KMS-11 (cell line): ENCODE data around the gene RASAL2.

Experiments used
- H2AFZ ChIP-seq: fragments of 200-600 bp; sonication (generic); 2 replicates; pipeline ENCODE4 v1.6.1; 2016; ENCODE audit warnings: antibody characterized with exemption, mixed run types, low read depth
- H3K27ac ChIP-seq: fragments of 200-600 bp; sonication (generic); 2 replicates; pipeline ENCODE4 v1.6.1; 2016; ENCODE audit warnings: mild to moderate bottlenecking, mixed run types
- H3K27me3 ChIP-seq: fragments of 200-600 bp; sonication (generic); 2 replicates; pipeline ENCODE4 v1.6.1; 2017; ENCODE audit warnings: mild to moderate bottlenecking, low read depth, mixed run types, moderate library complexity; ENCODE audit not compliant: insufficient read depth
- H3K36me3 ChIP-seq: fragments of 200-600 bp; sonication (generic); 2 replicates; pipeline ENCODE4 v1.6.1; 2017; ENCODE audit warnings: mild to moderate bottlenecking, mixed run types; ENCODE audit not compliant: insufficient read depth
- H3K4me1 ChIP-seq: fragments of 200-600 bp; sonication (generic); 2 replicates; pipeline ENCODE4 v1.6.1; 2016; ENCODE audit warnings: mild to moderate bottlenecking, low read depth, mixed run types; ENCODE audit not compliant: poor library complexity, severe bottlenecking
- H3K4me2 ChIP-seq: fragments of 200-600 bp; sonication (generic); 2 replicates; pipeline ENCODE4 v1.7.0; 2016; ENCODE audit warnings: mild to moderate bottlenecking, mixed run types
- H3K4me3 ChIP-seq: fragments of 200-600 bp; sonication (generic); IDR thresholded peaks from 2 replicates; pipeline ENCODE4 v1.6.1; 2017; ENCODE audit warnings: low read depth, low read length, mixed read lengths; ENCODE audit not compliant: insufficient read depth
- H3K79me2 ChIP-seq: fragments of 200-600 bp; sonication (generic); 2 replicates; pipeline ENCODE4 v1.6.1; 2016; ENCODE audit warnings: low read depth, mixed run types; ENCODE audit not compliant: insufficient read depth
- H3K9ac ChIP-seq: fragments of 200-600 bp; sonication (generic); 2 replicates; pipeline ENCODE4 v1.6.1; 2016; ENCODE audit warnings: mild to moderate bottlenecking, mixed run types
- H4K20me1 ChIP-seq: fragments of 200-600 bp; sonication (generic); 2 replicates; pipeline ENCODE4 v1.6.1; 2016; ENCODE audit warnings: mild to moderate bottlenecking, mixed run types; ENCODE audit not compliant: insufficient read depth
- CTCF ChIP-seq: fragments of 200-600 bp; sonication (generic); conservative IDR thresholded peaks from 2 replicates; pipeline ENCODE4 v1.6.1; 2017; ENCODE audit warnings: low read depth, mild to moderate bottlenecking, antibody characterized with exemption, low read length, moderate library complexity, mixed read lengths

RASAL2 gene

GRCh38 chr1:178491721-178492120 lies 397.8 kb downstream of the RASAL2 start:
- Histone ChIP-seq H3K4me2 (no peak overlapping the region), H3K27me3 (no peaks in the 10 kb centered on the region), H2AFZ (no peak overlapping the region), H3K4me3 (no peak overlapping the region), H3K27ac (no peak overlapping the region), H3K36me3 (no peaks in the 10 kb centered on the region), H3K79me2 (no peaks in the 10 kb centered on the region), H4K20me1 (no peaks in the 10 kb centered on the region), H3K9ac (no peak overlapping the region), H3K4me1 (no peaks in the 10 kb centered on the region)
- TF ChIP-seq CTCF = no peak

- Histone ChIP-seq H4K20me1 (no peaks in the 10 kb centered on the region), H3K27me3 (no peaks in the 10 kb centered on the region), H3K36me3 (no peaks in the 10 kb centered on the region), H3K79me2 (no peaks in the 10 kb centered on the region), H2AFZ (no peak overlapping the region), H3K4me2 (no peak overlapping the region), H3K9ac (no peak overlapping the region), H3K4me1 (no peaks in the 10 kb centered on the region), H3K4me3 (no peak overlapping the region), H3K27ac (no peak overlapping the region)
- no peak for TF ChIP-seq CTCF
These were observed 398.4 kb downstream of the RASAL2 start for GRCh38 chr1:178492341-178492740.

- H3K4me1 ChIP-seq = no peaks in the 10 kb centered on the region
- no peaks in the 10 kb centered on the region for H3K36me3 ChIP-seq
- no peaks in the 10 kb centered on the region for H4K20me1 ChIP-seq
- H3K9ac ChIP-seq = no peak overlapping the region
- no peaks in the 10 kb centered on the region for H3K79me2 ChIP-seq
- no peak overlapping the region for H3K4me2 ChIP-seq
- no peaks in the 10 kb centered on the region for H3K27me3 ChIP-seq
- H3K4me3 ChIP-seq = no peak overlapping the region
- TF ChIP-seq CTCF = no peak
- no peak overlapping the region for H2AFZ ChIP-seq
- no peak overlapping the region for H3K27ac ChIP-seq
These were observed 399.4 kb downstream of the RASAL2 start for GRCh38 chr1:178493301-178493741.

- H3K36me3 ChIP-seq = no peaks in the 10 kb centered on the region
- H2AFZ ChIP-seq = no peak overlapping the region
- no peak overlapping the region for H3K9ac ChIP-seq
- H3K79me2 ChIP-seq = no peaks in the 10 kb centered on the region
- no peak overlapping the region for H3K4me3 ChIP-seq
- no peak overlapping the region for H3K27ac ChIP-seq
- no peaks in the 10 kb centered on the region for H3K4me1 ChIP-seq
- TF ChIP-seq CTCF = no peak
- no peak overlapping the region for H3K4me2 ChIP-seq
- H3K27me3 ChIP-seq = no peaks in the 10 kb centered on the region
- H4K20me1 ChIP-seq = no peaks in the 10 kb centered on the region
These were observed 400.7 kb downstream of the RASAL2 start for GRCh38 chr1:178494569-178494971.

- Histone ChIP-seq H3K79me2 (no peaks in the 10 kb centered on the region), H3K36me3 (no peaks in the 10 kb centered on the region), H3K4me1 (no peaks in the 10 kb centered on the region), H2AFZ (no peak overlapping the region), H3K4me2 (no peak overlapping the region), H3K27ac (no peak overlapping the region), H3K4me3 (no peak overlapping the region), H3K9ac (no peak overlapping the region), H3K27me3 (no peaks in the 10 kb centered on the region), H4K20me1 (no peaks in the 10 kb centered on the region)
- TF ChIP-seq CTCF = no peak
These were observed 401.3 kb downstream of the RASAL2 start for GRCh38 chr1:178495158-178495557.
